Astrocyte of the cerebellum (primary cell): ENCODE measurements around the gene SLCO2A1.

ENCODE experiments used
- DNase-seq: peaks from one replicate; pipeline ENCODE4 v3.0.0-alpha.2; 2011; ENCODE audit warnings: low read depth
- H3K4me3 ChIP-seq: 2 replicates; pipeline ENCODE4 v1.5.1; 2011; ENCODE audit warnings: mild to moderate bottlenecking, low read depth, low read length, moderate library complexity
- CTCF ChIP-seq: IDR thresholded peaks from 2 replicates; pipeline ENCODE4 v1.5.1; 2012; ENCODE audit warnings: low read length, low read depth, moderate library complexity, mild to moderate bottlenecking; ENCODE audit errors: missing control alignments
- in situ Hi-C: cut with HindIII; loops from 2 replicates; pipeline ENCODE4 v1.10.0; 2017; ENCODE audit warnings: low sequenced_read_pairs

Gene SLCO2A1

DNA sequence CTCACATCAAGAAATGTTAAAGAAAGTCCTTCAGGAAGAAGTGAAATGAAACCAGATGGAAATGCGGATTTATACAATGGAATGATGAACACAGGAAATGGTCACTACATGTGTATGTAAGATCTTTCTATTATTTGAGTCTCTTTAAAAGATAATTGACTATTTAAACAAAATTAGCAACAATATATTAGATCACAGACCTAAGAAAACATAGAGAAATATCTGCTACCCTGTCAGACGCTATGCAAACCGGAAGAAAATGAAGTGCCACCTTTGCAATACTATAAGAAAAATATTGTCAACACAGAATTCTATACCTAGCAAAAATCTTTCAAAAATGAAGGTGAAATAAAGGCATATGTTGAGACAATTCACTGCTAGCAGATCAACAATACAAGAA lies 151.2 kb downstream of the SLCO2A1 start:
- in situ Hi-C loops: no loop called here
- TF ChIP-seq CTCF: no peak
- no peak for DNase-seq
- H3K4me3 ChIP-seq: no peak overlapping the region
